Activated CD4-positive, alpha-beta T cell treated with anti-CD3 and anti-CD28 coated beads, Interleukin-2, amount 50 U/mL, for 48 hours (primary cell): Measurements from ENCODE around the gene PCBP3.
"Not testable (repeated sequence)": the region's sequence is repeated elsewhere in the genome, so short reads cannot be mapped to it uniquely, and the experiment has no call there.

ENCODE experiments used
- DNase-seq, 2 experiments: peaks; one replicate each; pipeline ENCODE4 v3.0.0-alpha.2; 2020

Gene PCBP3

DNA sequence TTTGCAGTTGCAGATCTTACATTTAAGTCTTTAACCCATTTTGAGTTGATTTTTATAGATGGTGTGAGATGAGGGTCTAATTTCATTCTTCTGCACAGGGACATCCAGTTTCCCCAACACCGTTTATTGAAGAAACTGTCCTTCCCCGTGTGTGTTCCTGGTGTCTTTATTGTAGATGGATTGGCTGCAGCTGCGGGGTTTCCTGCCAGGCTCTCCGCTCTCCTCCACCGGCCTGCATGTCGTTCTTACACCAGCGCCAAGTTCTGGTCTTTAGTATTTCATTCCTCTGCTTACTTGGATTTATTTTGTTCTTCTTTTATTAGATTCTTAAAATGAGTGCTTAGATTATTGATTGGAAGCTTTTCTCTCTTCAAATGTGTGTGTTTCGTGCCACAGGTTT lies 239.1 kb downstream of the PCBP3 start:
- no peak for DNase-seq

DNA sequence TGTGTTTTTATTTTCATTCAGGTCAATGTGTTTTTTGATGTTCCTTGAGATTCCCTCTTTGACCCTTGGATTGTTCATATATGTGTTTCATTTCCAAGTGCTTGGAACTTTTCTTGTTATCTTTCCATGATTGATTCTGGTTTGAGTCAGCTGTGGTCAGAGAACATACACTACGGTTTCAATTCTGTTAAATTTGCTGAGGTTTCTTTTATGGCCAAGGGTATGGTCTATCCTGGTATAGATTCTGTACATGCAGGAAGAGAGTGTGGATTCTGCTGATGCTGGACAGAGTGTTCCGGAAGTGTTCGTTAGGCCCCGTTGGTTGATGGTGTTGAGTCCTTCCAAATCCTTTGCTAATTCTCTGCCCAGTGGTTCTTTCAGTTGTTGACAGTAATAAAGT lies 239.6 kb downstream of the PCBP3 start:
- no peak for DNase-seq

DNA sequence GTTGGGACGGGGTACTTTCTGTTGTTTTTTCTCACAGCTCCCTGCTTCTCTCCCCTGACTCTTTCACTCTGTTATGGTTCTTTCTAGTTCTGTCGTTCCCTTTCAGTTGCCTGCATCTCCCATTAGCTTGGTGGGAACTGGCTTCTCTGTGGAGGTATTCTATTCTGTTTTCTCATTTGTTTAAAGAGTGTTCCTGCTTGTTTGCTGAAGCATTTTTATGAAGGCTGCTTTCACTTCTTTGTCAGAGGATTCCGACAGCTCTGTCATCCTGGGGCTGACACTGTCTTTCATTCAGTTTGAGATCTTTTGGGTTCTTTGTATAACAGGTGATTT lies 242.0 kb downstream of the PCBP3 start:
- DNase-seq = no peak

DNA sequence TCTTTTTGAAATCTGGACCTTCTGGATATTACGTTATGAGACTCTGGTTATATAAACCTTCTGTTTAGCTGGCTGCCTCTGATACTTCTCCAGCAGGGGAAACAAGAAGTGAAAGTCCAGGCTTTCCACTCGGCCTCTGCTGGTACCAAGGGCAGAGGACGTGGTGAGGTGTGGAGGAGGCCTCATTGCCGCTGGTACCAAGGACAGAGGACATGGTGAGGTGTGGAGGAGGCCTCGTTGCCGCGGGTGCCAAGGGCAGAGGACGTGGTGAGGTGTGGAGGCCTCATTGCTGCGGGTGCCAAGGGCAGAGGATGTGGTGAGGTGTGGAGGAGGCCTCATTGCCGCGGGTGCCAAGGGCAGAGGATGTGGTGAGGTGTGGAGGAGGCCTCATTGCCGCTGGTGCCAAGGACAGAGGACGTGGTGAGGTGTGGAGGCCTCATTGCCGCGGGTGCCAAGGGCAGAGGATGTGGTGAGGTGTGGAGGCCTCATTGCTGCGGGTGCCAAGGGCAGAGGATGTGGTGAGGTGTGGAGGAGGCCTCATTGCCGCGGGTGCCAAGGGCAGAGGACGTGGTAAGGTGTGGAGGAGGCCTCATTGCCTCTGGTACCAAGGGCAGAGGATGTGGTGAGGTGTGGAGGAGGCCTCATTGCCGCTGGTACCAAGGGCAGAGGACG lies 242.5 kb downstream of the PCBP3 start:
- peak; percentile 48 to 67 for DNase-seq

DNA sequence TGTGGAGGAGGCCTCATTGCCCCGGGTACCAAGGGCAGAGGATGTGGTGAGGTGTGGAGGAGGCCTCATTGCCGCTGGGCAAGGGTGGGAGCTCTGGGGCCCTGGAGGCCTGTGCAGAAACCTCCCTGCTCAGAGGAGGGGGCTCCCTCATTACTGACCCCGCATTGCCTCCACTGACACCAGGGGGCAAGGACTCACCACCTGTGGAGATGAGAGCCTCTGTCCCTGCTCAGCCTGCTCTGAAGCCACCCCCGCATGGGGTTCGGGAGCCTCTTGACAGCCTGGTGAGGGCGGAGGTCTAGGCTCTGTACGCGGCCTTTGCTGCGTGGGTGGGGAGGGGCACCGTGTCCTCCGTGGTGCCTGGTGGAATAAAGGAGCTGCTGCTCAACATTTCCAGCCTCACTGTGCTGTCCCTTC lies 243.1 kb downstream of the PCBP3 start:
- peak; percentile 29 to 38 for DNase-seq

DNA sequence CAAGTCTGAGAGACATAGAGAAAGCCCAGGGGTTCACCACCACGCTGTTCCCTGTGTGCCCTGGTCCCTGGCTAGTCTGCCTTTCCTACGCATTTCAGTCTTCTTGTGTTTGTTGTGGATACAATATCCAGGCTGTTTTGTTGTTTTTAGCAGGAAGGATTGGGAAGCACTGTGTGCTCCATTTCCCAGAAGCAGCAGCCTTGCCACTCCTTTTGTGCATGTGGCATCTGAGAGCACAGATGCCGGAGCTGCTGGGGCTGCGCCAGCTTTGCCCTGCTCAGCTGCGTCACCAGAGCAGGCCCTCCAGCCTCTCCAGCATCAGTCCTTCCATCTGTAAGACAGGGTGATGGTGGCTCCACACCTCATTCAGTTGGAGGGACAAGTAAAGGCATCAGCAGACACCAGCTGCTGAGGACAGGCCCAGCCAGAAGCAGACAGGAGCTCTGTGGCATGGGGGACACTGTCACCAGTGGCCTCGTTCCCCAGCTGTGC lies 243.6 kb downstream of the PCBP3 start:
- no peak for DNase-seq

DNA sequence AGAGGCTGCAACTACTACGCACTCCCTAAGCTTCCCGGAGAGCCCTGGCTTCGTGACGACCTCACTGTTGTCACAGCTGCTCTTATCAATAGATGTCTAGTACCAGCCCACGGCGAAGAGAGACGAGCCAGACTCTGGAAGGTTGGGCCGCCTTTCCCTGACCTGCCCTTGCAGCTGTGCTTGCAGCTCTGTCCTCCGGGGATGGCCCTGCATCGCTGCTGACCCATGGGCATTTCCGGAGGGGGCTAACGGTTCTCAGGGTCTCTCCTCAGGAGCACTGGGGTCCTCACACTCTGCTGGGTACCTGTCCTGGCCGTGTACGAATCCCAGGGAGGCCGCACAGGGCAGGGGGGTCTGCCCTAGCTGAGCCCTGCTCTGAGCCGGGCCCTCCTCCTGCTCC lies 244.3 kb downstream of the PCBP3 start:
- no peak for DNase-seq

DNA sequence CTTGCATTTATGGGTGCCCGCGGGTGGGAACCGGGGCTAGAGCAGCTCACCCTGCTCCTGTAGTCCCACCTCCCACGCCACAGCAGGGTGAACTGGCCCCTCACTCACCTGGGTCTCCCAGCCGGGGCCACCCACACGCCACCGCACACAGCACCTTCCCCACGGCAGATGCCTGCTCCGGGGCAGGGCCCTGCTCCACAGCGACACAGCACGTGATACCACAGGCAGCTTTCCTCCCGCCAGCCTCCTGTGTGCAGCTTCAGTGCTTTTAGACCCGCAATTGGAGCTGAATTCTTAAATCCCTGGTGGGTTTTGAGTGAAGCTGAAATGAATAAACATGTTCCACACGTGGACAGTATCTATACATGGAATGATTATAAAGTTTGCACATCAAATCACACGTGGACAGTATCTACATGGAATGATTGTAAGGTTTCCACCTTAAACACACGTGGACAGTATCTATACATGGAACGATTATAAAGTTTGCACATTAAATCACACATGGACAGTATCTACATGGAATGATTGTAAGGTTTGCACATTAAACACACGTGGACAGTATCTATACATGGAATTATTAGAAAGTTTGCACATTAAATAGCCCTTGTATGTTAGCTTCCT lies 245.0 kb downstream of the PCBP3 start:
- no peak for DNase-seq

DNA sequence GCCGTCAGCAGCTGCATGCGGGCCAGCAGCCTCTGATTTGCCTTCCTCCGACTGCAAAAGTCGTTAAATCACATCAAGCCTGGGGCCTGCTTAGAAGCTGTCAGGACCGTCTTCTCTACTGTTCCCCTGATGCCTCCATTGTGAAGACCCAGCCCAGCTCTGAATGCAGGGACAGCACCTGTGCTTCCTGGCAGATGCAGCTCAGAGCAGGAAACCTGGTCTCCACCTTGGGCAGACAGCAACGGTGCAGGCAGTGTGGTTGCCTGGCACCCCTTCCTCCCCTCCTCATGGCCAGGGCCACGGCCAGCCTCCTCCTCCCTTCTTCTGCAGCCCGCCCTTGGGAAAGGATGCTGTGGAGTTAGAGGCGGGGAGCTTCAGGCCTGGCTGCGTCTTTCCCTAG lies 245.7 kb downstream of the PCBP3 start:
- no peak for DNase-seq

DNA sequence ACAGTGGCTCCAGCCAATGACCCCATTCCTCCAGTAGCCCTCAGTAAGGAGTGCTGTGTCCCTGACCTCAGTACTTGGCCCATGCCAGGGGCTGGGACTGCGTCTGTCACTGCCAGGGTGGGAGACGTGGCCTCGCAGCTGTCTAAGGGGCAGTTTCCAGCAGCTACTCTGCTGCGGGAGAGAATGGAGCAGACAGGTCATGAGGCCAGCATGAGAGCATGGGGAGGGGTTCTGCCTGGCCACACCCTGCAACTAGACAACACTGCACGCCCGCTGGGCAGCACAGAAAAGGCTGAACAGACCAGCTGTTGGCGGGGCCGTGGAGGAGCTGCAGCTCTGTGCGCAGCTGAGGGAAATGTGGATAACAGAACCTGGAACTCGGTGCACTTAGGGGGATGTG lies 246.4 kb downstream of the PCBP3 start:
- DNase-seq = no peak

DNA sequence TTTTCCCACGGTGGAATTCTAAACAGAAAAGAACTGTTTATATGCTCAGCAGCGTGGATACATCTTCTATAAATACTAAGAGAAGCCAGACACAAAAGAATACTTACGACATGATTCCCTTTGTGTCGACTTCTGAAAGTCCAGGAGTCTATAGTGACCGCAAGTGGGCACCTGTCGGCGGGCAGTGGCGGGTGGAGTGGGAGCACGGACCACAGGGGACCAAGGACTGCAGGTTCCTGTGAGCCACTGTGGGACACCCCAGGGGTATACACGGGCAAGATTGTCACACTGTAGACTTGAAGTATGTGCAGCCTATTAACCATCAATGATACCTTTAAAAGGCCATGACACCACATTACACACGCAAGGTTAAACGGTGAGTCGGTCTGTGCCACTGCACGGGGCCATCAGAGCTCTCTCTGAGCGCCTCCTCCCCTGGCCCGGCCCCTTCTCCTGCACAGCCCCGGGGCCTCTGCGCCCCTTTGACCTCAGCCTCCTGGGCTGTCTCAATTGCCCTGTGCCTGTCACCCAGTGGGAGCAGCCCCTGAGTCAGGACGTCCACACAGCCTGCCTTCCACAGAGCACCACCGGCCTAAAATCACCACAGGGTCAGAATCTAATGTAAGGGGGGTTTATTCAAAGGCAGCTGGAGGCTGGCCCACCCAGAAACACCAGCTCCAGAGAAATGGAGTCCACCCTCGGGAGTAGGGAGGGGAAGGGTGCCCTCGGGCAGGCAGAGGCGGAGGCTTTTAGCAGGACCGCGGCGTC lies 248.0 kb downstream of the PCBP3 start:
- DNase-seq = no peak

DNA sequence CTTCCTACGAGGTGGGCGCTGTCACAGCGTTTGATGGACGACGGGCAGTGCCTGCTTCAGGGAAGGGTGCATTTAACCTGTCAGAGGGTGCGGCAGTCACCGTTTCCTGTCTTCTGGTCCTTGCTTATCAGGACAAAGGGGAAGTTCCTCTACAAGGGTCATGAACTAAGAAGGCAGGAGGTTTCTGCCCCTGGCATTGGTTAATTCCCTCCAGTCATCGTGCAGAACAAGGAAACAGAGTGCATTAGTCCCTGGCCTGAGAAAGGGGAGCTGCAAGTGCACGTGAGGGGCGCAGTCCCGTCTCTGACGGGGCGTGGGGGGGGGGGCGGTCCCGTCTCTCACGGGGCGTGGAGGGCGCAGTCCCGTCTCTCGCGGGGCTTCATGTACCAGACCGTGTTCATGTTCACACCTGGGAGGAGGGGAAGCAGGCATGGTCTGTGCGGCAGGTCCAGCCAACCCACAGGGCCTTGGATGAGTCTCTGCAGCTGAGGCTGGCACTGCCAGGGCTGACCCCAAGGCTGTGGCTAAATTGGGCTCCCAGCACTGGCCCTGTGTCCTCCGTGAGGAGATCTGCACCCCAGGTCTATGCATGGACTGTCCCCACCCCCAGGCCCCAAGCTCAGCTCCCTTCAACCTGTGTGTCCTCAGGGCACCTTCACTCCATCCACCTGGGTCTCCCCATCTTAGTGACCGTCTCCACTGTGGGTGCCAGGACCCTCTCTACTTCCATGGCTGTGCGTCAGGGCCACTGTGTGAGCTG lies 248.8 kb downstream of the PCBP3 start:
- no peak for DNase-seq

DNA sequence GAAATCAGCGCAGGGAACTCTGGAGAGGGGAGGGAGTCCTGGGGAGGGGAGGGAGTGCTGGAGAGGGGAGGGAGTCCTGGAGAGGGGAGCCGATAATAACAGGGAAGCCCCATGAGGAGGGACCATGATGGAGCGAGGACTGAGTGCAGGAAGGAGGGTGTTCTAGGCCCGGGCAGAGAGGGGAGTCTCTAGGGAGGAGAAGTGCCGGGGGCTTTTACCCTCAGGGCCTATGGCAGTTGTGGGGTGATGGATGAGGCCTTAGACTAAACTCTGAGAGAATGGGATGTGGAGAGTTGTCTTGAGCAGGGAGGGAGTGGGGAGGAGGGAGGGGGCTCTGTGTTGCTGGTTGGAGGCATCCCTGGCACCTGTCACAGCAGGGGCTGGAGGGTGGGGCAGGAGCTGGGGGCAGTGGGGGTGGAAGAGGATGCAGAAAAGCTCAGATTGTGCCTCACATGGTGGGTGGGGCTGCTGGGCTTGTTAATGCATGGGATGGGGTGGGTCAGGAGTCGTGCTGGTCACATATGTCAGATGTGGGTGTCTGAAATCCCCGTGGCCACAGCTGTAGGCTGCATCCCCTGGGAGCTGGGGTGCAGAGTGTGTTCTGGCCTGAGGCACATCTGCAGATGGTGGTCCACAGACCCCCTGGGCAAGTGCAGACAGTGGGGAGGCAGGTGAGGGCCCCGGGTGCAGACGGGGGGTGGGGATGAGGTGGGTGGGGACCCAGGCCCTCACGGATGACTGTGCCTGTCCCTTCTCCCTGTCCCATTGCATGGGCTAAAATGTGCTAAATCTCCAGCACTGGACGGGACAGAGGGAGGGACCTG lies 249.6 kb downstream of the PCBP3 start:
- DNase-seq = no peak

DNA sequence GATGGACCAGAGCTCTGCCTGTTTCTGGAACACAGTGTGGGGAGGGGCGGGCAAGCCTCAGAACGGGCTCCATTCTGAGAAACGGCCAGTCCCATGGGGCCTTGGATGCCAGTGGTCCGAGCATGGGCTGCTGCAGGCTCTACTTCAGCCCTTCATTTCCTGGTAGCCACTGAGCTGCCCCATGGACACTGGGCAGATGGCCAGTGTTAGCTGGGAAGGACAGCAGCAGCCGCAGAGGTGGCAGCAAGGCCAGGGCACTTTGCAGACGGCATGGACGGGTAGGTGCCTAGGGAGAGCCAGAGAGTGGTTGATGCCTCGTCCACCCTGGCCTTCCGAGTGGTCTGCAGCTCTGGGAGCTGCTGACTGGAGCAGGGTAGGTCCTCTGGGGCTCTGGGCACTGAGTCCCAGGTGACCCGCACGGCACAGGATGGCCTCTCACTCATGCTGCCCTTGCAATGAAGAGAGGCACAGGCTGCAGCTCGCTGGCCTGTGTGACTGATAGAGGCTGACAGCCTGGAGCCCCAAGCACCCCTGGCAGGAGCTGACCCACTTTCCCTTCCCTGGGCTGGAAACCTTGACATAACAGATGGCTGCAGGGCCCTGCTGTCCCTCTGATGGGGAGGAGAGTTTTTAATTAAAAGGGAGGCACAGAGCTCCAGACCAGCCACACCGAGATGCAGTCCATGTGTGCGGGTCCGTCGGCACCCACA lies 250.4 kb downstream of the PCBP3 start:
- no peak for DNase-seq

DNA sequence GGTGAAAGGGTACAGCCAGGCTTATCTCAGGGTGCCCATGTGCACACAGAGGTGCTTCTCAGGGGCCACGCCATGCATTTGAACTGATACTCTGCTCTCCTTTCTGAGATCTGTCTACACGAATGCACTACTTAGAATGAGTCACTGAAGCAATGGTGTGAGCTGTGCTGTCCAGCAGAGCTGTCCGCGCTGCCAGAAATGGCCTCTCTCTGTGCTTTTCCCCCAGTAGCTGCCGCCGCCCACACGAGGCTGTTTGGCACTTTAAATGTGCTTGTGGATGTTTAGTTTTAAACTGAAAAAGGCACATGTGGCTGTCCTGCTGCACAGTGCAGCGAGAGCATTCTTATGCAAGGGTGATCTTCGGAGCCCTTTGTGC lies 250.9 kb downstream of the PCBP3 start:
- DNase-seq = no peak

DNA sequence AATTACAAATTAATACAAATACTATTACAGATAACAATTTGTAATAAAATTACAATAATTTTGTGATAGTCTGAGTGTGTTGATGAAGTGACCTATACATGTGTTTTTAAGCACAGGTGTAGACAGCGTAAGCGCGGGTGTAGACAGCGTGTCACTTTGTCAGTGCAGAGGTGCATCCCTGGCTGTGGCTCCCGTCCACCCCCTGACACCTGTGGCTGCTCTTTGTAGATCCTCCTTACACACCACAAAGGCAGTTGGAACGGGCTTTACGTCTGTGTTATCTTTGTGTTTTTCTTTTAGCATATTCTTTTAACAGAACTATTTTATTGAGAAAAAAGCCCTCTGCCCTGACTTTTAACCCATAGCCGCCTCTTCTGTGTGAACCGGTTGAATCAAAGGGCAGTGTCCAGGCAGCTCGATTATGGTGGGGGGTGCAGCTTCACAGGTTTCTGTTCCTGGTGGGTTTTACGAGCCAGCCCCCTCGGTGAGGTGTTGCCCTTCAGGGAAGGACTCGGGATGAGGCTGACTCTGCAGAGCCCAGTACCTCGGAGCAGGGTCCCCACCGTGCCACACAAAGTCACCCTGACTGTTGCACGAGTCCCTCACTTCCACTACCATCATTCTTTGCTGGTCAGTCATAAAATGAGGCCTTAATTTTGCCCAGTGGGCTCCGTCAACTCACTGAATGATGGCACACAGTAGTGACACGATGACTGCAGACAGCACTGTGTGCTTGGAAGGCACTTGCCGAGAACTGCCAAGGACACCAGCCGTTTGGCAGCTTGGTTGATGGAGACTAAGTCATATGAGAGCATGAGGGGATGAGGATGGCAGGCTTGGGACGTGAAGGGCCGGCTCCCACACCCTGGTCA lies 251.6 kb downstream of the PCBP3 start:
- DNase-seq = no peak

DNA sequence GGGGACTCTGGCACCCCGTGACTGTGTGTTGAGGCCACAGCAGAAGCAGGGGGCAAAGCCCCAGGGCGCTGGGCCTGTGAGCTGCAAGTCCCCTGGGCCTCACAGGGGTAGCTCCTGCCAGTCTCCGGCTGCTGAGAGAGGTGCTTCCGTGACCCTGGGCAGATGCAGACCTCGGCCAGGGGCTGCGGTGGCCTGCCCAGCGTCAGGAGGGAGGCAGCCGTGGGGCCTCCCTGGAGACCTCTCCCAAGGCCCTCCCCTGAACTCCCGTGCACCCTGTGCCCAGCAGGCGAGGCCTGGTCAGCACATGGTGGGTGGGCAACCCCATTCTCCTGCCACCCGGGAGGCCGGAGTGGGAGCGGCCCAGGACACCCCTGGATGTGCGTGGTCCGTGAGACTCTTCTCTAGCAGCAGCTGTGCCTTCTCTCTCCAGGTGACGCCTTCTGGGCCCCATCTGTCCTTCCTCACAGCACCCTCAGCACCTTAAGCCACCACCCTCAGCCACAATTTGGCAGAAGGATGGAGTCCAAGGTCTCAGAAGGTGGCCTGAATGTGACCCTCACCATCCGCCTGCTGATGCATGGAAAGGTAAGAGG lies 252.3 kb downstream of the PCBP3 start:
- DNase-seq = no peak

DNA sequence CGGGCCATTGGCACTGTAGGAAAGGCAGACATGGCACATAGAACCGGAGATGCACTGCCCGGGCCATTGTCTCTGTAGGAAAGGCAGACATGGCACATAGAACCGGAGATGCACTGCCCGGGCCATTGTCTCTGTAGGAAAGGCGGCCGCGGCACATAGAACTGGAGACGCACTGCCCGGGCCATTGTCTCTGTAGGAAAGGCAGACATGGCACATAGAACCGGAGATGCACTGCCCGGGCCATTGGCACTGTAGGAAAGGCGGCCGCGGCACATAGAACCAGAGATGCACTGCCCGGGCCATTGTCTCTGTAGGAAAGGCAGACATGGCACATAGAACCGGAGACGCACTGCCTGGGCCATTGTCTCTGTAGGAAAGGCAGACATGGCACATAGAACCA lies 252.9 kb downstream of the PCBP3 start:
- not testable (repeated sequence) for DNase-seq

DNA sequence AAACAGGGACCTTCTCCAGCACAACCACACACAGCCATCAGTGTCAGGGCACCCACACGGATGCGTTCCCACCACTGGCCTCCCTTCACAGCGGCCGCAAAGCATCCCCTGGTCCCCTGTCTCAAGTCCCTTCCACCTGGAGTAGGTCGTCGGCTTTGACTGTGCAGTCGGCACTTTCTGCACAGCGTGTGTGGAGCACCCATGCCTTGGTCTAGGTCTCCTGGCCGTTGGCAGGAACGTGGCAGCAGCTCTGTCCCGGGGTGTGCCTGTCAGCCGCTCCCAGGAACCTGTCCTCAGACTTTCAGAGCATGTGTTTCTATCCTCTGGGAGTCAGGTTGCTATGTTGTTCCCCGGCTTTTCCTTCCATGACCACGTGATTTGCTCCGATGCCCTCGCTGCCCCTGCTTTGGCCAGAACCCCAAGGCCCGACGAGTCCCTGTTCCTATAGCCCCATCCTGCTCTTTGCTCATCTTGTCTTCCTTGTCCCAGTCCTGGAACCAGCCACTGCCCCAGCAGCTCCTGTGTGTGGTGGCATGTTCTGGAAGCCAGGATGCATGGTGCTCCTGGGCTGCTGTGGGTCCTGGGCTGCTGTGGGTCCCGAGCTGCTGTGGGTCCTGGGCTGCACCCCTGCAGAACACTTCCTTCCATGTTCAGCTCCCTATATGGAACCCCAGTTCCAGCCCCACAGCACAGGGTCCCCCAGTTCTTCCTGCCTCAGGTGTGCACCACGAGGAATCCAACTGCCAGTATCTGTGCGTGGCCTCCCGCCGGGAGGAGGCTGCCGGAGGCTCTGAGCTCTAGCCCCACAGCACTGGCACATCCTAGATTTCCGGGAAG lies 253.9 kb downstream of the PCBP3 start:
- no peak for DNase-seq

DNA sequence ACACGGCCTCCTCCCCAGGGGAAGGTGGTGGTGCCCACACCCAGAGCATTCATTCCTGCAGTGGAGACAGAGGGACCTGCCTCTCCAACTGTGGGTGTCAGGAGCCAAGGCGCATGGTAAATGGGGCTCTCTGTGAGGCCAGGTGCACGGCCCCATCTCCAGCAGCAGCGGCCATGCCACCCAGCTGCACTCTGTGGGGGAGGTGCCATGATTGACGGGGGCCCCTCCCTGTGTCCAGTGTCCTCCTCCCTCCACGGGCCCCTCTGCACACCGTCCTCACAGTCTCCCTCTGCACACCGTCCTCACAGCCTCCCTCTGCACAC lies 254.5 kb downstream of the PCBP3 start:
- DNase-seq = no peak
